GM12875 (cell line): ENCODE results near the gene MAGI2.

Experiments
- H3K4me3 ChIP-seq: one replicate; pipeline ENCODE4 v1.5.1; 2011; ENCODE audit warnings: low read depth, low read length, control low read depth
- TF ChIP-seq, protein P1 (sequence below): IDR thresholded peaks from 2 replicates; pipeline ENCODE4 v1.5.1; 2011; ENCODE audit warnings: low read depth, mild to moderate bottlenecking, control low read depth, inconsistent platforms, low read length, moderate library complexity, borderline replicate concordance; ENCODE audit not compliant: insufficient read depth

MAGI2 gene

DNA sequence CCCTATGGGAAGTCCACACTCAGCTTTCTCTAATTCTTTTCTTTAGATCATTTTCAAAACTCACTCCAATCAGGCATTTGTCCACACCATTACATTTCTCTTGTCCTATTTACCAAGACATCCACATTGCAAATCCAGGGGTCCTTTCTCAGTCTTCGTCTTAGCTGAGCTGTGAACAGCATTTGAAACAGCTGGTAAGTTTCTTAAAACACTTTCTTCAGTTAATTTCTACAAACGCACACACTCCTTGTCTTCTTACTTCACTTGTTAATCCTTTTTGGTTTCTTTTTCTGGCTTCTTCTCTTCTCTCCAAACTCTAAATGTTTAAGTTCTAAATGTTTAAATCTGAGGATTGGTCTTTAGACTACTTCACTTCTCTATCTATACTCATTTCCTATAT is 885.6 kb downstream of the MAGI2 start:
- no peak overlapping the region for H3K4me3 ChIP-seq

DNA sequence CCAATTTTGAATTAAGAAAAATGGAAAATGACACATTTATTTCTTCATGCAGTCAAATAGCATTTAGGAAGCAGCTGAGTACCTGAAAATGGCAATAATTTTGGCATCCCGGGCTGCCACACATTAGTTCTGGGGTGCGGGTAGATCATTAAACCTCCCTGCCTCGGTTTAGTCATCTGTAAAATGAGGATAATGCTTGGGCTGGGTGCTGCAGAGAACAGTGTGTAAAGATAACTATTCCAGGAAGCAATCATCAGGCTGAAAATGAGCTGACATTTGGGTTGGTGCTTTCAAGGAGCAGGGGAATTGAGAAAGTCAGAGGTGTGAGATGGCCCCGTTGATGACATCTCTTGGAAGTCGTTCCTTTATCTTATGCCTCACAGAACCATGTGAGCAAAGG is 887.7 kb downstream of the MAGI2 start:
- H3K4me3 ChIP-seq, result no peak overlapping the region
- TF ChIP-seq, protein P1, sequence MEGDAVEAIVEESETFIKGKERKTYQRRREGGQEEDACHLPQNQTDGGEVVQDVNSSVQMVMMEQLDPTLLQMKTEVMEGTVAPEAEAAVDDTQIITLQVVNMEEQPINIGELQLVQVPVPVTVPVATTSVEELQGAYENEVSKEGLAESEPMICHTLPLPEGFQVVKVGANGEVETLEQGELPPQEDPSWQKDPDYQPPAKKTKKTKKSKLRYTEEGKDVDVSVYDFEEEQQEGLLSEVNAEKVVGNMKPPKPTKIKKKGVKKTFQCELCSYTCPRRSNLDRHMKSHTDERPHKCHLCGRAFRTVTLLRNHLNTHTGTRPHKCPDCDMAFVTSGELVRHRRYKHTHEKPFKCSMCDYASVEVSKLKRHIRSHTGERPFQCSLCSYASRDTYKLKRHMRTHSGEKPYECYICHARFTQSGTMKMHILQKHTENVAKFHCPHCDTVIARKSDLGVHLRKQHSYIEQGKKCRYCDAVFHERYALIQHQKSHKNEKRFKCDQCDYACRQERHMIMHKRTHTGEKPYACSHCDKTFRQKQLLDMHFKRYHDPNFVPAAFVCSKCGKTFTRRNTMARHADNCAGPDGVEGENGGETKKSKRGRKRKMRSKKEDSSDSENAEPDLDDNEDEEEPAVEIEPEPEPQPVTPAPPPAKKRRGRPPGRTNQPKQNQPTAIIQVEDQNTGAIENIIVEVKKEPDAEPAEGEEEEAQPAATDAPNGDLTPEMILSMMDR, result no peak

More for the DNA sequence above, 885.6 kb downstream of the MAGI2 start:
- TF ChIP-seq, protein P1, result no peak

DNA sequence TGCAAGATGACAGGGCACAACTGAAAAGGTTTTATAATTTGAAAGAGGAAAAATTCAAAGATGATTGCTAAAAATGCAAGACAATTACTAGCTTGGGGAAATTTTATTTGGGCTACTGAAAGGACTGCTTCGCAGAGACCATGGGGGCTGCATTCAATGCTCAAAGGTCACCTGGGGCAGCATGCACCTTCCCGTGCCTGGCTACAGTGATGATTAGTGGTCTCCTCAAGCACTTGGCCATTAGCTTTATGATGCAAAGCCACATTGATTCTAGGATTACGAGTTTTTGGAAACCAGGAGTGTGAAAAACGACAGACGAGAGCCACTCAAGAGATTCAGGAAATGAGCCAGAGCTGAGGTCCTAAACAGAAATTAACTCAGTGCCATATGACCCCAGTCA is 890.3 kb downstream of the MAGI2 start:
- TF ChIP-seq, protein P1, result no peak

DNA sequence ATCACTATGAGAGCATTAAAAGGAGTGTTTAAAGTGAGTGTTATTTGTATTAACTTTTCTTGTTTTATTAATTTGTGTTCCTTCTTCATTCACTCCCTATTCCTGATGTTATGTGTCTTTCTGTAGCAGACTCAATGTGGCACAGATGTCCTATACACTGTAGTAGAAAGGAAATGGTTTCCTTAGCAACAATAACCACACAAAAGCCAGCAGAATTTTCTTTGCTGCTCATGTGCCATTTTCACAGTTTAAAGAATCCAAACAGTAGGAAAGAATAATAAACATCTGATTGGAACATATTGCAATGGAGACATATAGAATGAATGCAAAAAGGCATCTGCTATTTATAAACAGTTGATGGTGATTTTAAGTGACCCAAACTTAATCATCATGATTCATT is 891.3 kb downstream of the MAGI2 start:
- H3K4me3 ChIP-seq, result no peak overlapping the region
- TF ChIP-seq, protein P1, result no peak

More for the DNA sequence above, 890.3 kb downstream of the MAGI2 start:
- no peak overlapping the region for H3K4me3 ChIP-seq

DNA sequence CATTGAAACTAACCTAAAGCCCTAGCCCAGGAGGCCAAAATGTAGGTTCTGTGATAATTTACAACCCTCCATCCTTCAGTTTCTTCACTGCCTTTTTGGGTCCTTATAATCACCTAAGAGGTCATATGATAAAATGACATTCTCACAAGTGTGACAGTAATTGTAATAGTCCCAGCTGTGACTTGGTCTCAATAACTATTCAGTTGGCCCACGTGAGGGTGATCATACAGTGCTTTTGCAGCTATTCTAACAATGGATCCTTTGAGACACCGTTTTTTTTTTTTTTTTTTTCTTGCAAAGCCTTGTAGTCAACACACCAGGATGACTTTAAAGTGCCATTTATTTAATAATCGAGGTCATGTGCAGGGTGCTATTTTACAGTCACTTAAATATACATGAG is 894.9 kb downstream of the MAGI2 start:
- H3K4me3 ChIP-seq, result no peak overlapping the region
- TF ChIP-seq, protein P1, result no peak

DNA sequence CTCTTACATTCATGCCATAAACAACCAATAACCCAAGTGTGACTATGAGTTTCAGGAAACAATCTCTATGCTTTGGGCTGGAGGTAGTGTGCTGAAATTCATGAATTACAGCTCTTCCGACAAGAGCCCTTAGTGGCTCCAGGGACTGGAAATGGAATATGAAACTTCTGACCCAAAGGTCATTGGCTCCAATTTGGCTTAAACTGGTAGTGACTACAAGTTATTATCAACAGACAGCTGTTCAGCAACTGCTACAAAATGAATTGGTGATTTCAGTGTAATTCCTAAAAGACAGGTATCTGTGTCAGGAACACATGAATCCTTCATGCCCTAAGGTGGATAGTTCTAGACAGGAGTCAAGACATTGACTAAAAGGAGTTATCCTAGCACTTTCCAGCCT is 909.5 kb downstream of the MAGI2 start:
- H3K4me3 ChIP-seq, result no peak overlapping the region
- TF ChIP-seq, protein P1, result no peak

DNA sequence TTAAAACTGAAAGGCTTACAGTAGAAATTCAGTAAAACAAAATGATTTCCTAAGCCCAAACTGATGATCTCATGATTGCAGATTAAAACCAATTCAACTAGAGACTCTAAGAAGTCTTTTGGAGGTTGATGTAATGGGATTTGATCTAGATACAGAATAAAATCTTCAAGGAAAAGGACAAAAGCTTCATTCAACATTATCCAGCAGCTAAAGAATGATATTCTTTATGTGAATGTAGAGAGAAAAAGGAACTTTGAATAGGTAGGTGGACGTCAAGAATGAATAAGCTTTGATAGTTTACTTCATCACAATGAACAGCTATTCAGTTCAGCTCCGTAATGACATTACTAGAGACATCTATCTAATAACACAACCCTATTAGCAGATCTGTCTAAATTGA is 910.5 kb downstream of the MAGI2 start:
- H3K4me3 ChIP-seq, result no peak overlapping the region
- TF ChIP-seq, protein P1, result no peak
